Activated T-cell treated with anti-CD3 and anti-CD28 coated beads for 4 hours (primary cell): Measurements from ENCODE around the gene LMBR1.

ENCODE experiments used
- DNase-seq: peaks from one replicate; pipeline ENCODE4 v3.0.0-alpha.2; 2020

LMBR1 gene

GRCh38 chr7:156682928-156683327, 210.1 kb downstream of the LMBR1 start:
- DNase-seq: no peak

- DNase-seq: no peak
Observed at GRCh38 chr7:156680281-156680680, 212.7 kb downstream of the LMBR1 start.

- DNase-seq: no peak
Observed at GRCh38 chr7:156677374-156678054, 215.5 kb downstream of the LMBR1 start.

GRCh38 chr7:156676263-156676662, 216.7 kb downstream of the LMBR1 start:
- no peak for DNase-seq

- no peak for DNase-seq
Observed at GRCh38 chr7:156675721-156676120, 217.3 kb downstream of the LMBR1 start.

GRCh38 chr7:156673902-156674301, 219.1 kb downstream of the LMBR1 start:
- DNase-seq: no peak

GRCh38 chr7:156673454-156673853, 219.5 kb downstream of the LMBR1 start:
- DNase-seq: no peak

- no peak for DNase-seq
Observed at GRCh38 chr7:156669035-156669828, 223.8 kb downstream of the LMBR1 start.

GRCh38 chr7:156668130-156668741, 224.7 kb downstream of the LMBR1 start:
- no peak for DNase-seq

- DNase-seq: no peak
Observed at GRCh38 chr7:156667110-156667426, 225.9 kb downstream of the LMBR1 start.

- no peak for DNase-seq
Observed at GRCh38 chr7:156666368-156667109, 226.4 kb downstream of the LMBR1 start.

GRCh38 chr7:156665101-156665500, 227.9 kb downstream of the LMBR1 start:
- DNase-seq: no peak

GRCh38 chr7:156662277-156662676, 230.7 kb downstream of the LMBR1 start:
- DNase-seq: no peak

GRCh38 chr7:156661637-156662036, 231.3 kb downstream of the LMBR1 start:
- DNase-seq: no peak

- no peak for DNase-seq
Observed at GRCh38 chr7:156659961-156660360, 233.0 kb downstream of the LMBR1 start.

GRCh38 chr7:156659203-156659602, 233.8 kb downstream of the LMBR1 start:
- DNase-seq: no peak

GRCh38 chr7:156657681-156658080, 235.3 kb downstream of the LMBR1 start:
- DNase-seq: no peak

GRCh38 chr7:156656598-156656997, 236.4 kb downstream of the LMBR1 start:
- DNase-seq: no peak

- DNase-seq: no peak
Observed at GRCh38 chr7:156655983-156656382, 237.0 kb downstream of the LMBR1 start.

GRCh38 chr7:156655251-156655650, 237.7 kb downstream of the LMBR1 start:
- no peak for DNase-seq

GRCh38 chr7:156654511-156655234, 238.3 kb downstream of the LMBR1 start:
- no peak for DNase-seq

- DNase-seq: no peak
Observed at GRCh38 chr7:156652886-156653568, 240.0 kb downstream of the LMBR1 start.
